GM10266 (cell line): ENCODE results near the gene GDPD5.

Experiments used
- DNase-seq: peaks from one replicate; pipeline ENCODE4 v3.0.0; 2012; ENCODE audit errors: extremely low spot score
- TF ChIP-seq, protein P1 (sequence below): IDR thresholded peaks from 2 replicates; pipeline ENCODE4 v1.5.1; 2012; ENCODE audit warnings: mild to moderate bottlenecking, low read depth; ENCODE audit not compliant: control insufficient read depth, insufficient read depth; ENCODE audit errors: missing control alignments

The GDPD5 gene

DNA sequence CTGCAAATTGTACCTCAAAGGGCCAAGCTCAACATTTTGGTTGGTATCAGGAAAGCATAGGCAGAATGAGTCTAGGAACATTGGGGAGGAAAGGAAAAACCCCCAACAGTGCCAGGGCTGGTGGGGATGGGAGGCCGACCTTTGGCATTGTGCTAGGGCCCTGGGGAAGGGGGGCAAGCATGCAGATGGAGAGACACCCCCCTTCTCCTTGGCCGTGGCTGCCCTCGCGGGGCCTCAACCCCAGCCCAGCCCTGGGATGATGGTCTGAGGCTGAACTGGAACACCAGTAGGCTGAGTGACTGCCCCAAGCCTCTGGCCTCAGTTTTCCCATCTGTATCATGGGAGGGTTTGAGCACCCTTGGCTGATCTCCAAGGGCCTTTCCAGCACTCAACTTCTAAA, 40.0 kb downstream of the GDPD5 start:
- TF ChIP-seq, protein P1, sequence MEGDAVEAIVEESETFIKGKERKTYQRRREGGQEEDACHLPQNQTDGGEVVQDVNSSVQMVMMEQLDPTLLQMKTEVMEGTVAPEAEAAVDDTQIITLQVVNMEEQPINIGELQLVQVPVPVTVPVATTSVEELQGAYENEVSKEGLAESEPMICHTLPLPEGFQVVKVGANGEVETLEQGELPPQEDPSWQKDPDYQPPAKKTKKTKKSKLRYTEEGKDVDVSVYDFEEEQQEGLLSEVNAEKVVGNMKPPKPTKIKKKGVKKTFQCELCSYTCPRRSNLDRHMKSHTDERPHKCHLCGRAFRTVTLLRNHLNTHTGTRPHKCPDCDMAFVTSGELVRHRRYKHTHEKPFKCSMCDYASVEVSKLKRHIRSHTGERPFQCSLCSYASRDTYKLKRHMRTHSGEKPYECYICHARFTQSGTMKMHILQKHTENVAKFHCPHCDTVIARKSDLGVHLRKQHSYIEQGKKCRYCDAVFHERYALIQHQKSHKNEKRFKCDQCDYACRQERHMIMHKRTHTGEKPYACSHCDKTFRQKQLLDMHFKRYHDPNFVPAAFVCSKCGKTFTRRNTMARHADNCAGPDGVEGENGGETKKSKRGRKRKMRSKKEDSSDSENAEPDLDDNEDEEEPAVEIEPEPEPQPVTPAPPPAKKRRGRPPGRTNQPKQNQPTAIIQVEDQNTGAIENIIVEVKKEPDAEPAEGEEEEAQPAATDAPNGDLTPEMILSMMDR = no peak
- DNase-seq = no peak

- TF ChIP-seq, protein P1 = no peak
- no peak for DNase-seq
Observed at GRCh38 chr11:75482931-75483469, 42.7 kb downstream of the GDPD5 start.

DNA sequence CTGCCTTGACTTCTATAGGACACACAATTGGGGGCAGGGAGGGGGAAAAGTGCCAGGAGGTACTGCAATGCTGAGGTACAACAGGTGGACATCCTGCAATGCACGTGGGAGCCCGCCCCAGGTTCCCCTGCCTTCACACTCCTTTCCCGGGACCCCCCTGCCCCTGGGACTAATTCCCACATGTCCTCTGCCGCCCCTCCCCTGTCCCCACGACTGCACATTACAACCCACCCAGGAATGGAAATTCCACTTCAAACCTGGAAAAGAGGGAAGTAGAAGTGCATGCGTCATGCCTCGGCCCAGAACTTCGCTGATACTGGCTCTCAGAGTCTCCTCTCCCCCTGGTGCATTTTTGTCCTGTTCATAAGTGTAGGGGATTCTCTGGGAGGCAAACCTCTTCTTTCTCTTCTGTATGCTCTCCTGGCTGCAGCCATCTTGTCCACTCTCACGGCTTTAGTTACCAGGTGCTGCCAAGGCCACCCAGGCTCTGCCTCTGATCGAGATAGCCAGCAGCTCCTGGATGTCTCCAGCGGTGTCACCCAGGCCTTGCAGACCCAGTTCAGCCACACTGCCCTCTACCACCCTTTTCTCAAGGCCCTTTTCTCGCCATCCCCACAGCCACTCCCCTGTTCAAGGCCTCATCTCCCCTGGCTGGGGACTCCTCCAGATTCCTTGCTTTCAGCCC, 43.7 kb downstream of the GDPD5 start:
- no peak for DNase-seq
- TF ChIP-seq, protein P1 = no peak

- no peak for DNase-seq
- TF ChIP-seq, protein P1 = no peak
Observed at GRCh38 chr11:75481223-75481921, 44.4 kb downstream of the GDPD5 start.

DNA sequence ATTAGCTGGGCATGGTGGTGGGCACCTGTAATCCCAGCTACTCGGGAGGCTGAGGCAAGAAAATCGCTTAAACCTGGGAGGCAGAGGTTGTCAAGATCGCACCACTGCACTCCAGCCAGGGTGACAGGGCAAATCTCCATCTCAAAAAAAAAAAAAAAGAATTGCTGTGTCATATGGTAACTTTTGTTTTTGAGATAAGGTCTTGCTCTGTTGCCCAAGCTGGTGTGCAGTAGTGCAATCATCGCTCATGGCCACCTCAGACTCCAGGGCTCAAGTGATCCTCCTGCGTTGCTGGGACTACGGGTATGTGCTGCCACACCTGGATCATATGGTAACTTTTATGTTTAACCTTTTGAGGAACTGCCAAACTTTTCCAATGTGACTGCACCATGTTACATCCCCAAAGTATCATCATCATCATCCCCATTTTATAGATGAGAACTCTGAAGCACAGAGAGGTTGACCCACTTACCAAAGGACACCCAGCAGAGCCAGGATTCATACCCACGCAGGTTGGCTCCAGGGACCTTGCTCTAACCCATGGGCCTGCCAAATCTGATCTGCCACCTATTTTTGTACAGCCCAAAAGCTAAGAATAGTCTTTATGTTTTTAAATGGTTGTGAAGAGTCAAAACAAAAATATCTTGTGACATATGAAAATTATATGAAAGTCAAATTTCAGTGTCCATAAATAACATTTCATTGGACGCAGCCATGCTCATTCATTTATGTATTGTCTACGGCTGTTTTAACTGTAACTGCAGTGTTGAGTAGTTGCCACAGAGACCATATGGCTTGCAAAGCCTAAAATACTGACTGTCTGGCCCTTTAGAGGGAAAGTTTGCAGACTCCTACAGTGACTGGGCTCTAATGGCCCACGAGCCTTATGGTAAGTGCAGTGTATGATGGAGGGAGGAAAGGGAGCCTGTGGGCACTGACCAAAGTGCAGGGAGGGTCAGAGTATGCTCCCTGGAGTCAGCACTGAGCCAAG, 45.3 kb downstream of the GDPD5 start:
- DNase-seq = no peak
- TF ChIP-seq, protein P1 = no peak

DNA sequence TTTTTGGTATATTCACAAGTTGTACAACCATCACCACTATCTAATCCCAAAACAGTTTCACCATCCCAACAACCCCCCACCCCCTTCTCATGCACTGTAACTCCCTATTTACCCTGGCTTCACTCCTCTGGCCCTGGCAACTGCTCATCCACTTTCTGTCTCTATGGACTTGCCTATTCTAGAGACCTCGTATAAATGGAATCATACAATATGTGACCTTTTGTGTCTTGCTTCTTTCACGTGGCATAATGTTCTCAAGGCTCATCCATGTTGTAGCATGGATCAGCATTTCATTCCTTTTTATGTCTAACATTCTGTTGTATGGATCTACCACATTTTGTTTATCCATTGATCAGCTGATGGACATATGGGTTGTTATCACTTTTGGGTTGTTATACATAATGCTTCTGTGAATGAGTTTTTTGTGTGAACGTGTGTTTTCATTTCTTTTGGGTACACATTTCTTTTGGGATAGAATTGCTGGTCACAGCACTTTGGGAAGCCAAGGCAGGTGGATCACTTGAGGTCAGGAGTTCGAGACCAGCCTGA, 46.1 kb downstream of the GDPD5 start:
- DNase-seq = no peak
- TF ChIP-seq, protein P1 = no peak
